GM12878 (cell line): ENCODE results near the gene PELI1. TPM values are rescaled to one million over a fixed set of nuclear protein-coding genes. Genes with fewer than 3 reads are reported as not detected.

ENCODE experiments used
- ATAC-seq: fragments of 200-7000 bp; cut with Tn5 transposase; 3 replicates; pipeline ENCODE4 v1.9.1; 2020; ENCODE audit warnings: mild to moderate bottlenecking, moderate library complexity
- BruUV-seq: library from RNA; stranded (reverse); fragments of 400-500 nt; replicated peaks from 2 replicates; lab custom pipeline; 2021; lab: Mats Ljungman, UMichigan
- CTCF ChIA-PET: fragments of 300-600 bp; sonication (Branson Sonifier 250); formaldehyde crosslinking; extraction: SDS; loops from one replicate; lab custom pipeline; 2021; ENCODE audit warnings: inconsistent platforms; lab: Yijun Ruan, JAX
- POLR2A ChIA-PET: fragments of 350-600 bp; formaldehyde crosslinking; extraction: SDS; loops from one replicate; lab custom pipeline; 2021; ENCODE audit warnings: inconsistent platforms; lab: Charles Lee
- RAD21 ChIA-PET: fragments of 300-600 bp; sonication (Branson Sonifier 250); formaldehyde crosslinking; loops from one replicate; lab custom pipeline; 2023; ENCODE audit warnings: antibody characterized with exemption; ENCODE audit not compliant: unreplicated experiment; lab: Charles Lee
- SMC1A ChIA-PET: fragments of 300-600 bp; sonication (Branson Sonifier 250); formaldehyde crosslinking; loops from one replicate; lab custom pipeline; 2023; ENCODE audit not compliant: unreplicated experiment, uncharacterized antibody; lab: Charles Lee
- DNase-seq: peaks from one replicate; pipeline ENCODE4 v3.0.0-alpha.2; 2011; ENCODE audit warnings: low read depth, low spot score
- FAIRE-seq: peaks from 3 replicates; lab custom pipeline; 2011; peaks lifted over from hg19 to GRCh38; lab: Jason Lieb, UNC
- H2AFZ ChIP-seq: 2 replicates; pipeline ENCODE4 v1.6.0; 2011; ENCODE audit warnings: low read depth, low read length, control low read depth; ENCODE audit not compliant: control insufficient read depth
- H3K27ac ChIP-seq: 2 replicates; pipeline ENCODE4 v1.5.1; 2011; ENCODE audit warnings: control low read depth; ENCODE audit not compliant: control insufficient read depth, insufficient read depth
- H3K27me3 ChIP-seq, 2 experiments: replicated peaks in 1 of 2; 2 replicates each; pipeline versions ENCODE4 v1.6.0 to v1.6.1; 2011; ENCODE audit warnings: low read length in 1 of 2; ENCODE audit not compliant: control insufficient read depth in 2 of 2, insufficient read depth in 2 of 2
- H3K36me3 ChIP-seq, 2 experiments: 2 replicates each; pipeline ENCODE4 v1.5.1; 2011; ENCODE audit warnings: low read length in 1 of 2; ENCODE audit not compliant: control insufficient read depth in 2 of 2, insufficient read depth in 2 of 2
- H3K4me1 ChIP-seq: 2 replicates; pipeline ENCODE4 v1.6.1; 2011; ENCODE audit warnings: mild to moderate bottlenecking, low read length, moderate library complexity, mixed read lengths; ENCODE audit not compliant: control insufficient read depth, insufficient read depth
- H3K4me2 ChIP-seq: 2 replicates; pipeline ENCODE4 v1.6.0; 2011; ENCODE audit warnings: control low read depth; ENCODE audit not compliant: control insufficient read depth, insufficient read depth
- H3K4me3 ChIP-seq: fragments of 200-600 bp; sonication (generic); 2 replicates; pipeline ENCODE4 v1.5.1; 2016
- H3K79me2 ChIP-seq: 2 replicates; pipeline ENCODE4 v1.6.0; 2011; ENCODE audit warnings: low read length; ENCODE audit not compliant: control insufficient read depth, insufficient read depth
- H3K9ac ChIP-seq: 2 replicates; pipeline ENCODE4 v1.8.0; 2011; ENCODE audit warnings: low read length, control low read depth, mixed read lengths; ENCODE audit not compliant: control insufficient read depth, insufficient read depth
- H3K9me3 ChIP-seq: replicated peaks from 3 replicates; pipeline ENCODE4 v1.5.1; 2011; ENCODE audit warnings: mild to moderate bottlenecking, low read length; ENCODE audit not compliant: control insufficient read depth, insufficient read depth
- H4K20me1 ChIP-seq: 2 replicates; pipeline ENCODE4 v1.6.0; 2011; ENCODE audit not compliant: control insufficient read depth, insufficient read depth
- BCLAF1 ChIP-seq: fragments of 450-650 bp; IDR thresholded peaks from 2 replicates; pipeline ENCODE4 v1.6.1; 2017; ENCODE audit warnings: antibody characterized with exemption, mild to moderate bottlenecking, moderate library complexity
- CEBPB ChIP-seq, 2 experiments: fragments of 150-350 bp in 1 of 2; IDR thresholded peaks; 2 replicates each; pipeline ENCODE4 v1.6.1; 2012 to 2014; ENCODE audit warnings: low read depth in 2 of 2, low read length in 2 of 2, borderline replicate concordance in 1 of 2, inconsistent platforms in 1 of 2
- IKZF2 ChIP-seq, 2 experiments: fragments of 450-650 bp; IDR thresholded peaks; 2 replicates each; pipeline ENCODE4 v1.6.1; 2017; ENCODE audit warnings: mild to moderate bottlenecking in 2 of 2, moderate library complexity in 2 of 2
- MAX ChIP-seq: IDR thresholded peaks from 2 replicates; pipeline ENCODE4 v1.6.1; 2012; ENCODE audit warnings: low read depth, low read length, improper control_type of control experiment
- PKNOX1 ChIP-seq: fragments of 450-650 bp; IDR thresholded peaks from 2 replicates; pipeline ENCODE4 v1.6.1; 2016; ENCODE audit warnings: mild to moderate bottlenecking
- RAD51 ChIP-seq: fragments of 450-650 bp; IDR thresholded peaks from 2 replicates; pipeline ENCODE4 v1.6.1; 2016; ENCODE audit warnings: moderate library complexity, mild to moderate bottlenecking, inconsistent platforms
- RUNX3 ChIP-seq: IDR thresholded peaks from 2 replicates; pipeline ENCODE4 v1.6.1; 2012; ENCODE audit warnings: low read length, inconsistent platforms
- TARDBP ChIP-seq: IDR thresholded peaks from 2 replicates; pipeline ENCODE4 v1.6.1; 2016; ENCODE audit warnings: borderline replicate concordance
- ZSCAN29 ChIP-seq: fragments of 450-650 bp; IDR thresholded peaks from 2 replicates; pipeline ENCODE4 v1.6.1; 2017; ENCODE audit warnings: mild to moderate bottlenecking, moderate library complexity
- WGBS: methylation state at CpG from one replicate; pipeline ENCODE4 v1.1.6; 2016; ENCODE audit warnings: low lambda C conversion rate; ENCODE audit not compliant: insufficient replicate concordance, insufficient coverage; ENCODE audit errors: missing lambda C conversion rate; 5-methylcytosine and 5-hydroxymethylcytosine counted together
- in situ Hi-C: fragments of 300-500 bp; cut with MboI; formaldehyde crosslinking; loops from 9 replicates; pipeline ENCODE4 v1.14.3; 2018; ENCODE audit warnings: mixed read lengths
- intact Hi-C: fragments of 100-400 bp; cut with micrococcal nuclease; formaldehyde crosslinking; loops from one replicate; pipeline ENCODE4 v1.14.2; 2022; ENCODE audit not compliant: unreplicated experiment
- polyA plus RNA-seq, 11 experiments: library from polyadenylated mRNA; depleted of rRNA in 4 of 11; unstranded in 6 of 11; stranded (reverse) in 5 of 11; fragments of >200 nt; fragmentation: Nextera tagmentation in 4 of 11; fragmentation: Illumina TruSeq in 1 of 11; extraction: Ambion mirVana in 4 of 11; extraction: Trizol in 1 of 11; gene quantifications; 1 replicate in 1 of 11; 2 replicates in 10 of 11; pipeline versions ENCODE4 v1.2.1 to v1.2.3, GENCODE V29; 2011 to 2016; ENCODE audit warnings: inconsistent platforms in 2 of 11, missing spikeins in 2 of 11, low read depth in 1 of 11
- total RNA-seq, 4 experiments: library from RNA; depleted of rRNA in 3 of 4; stranded (reverse); fragments of >200 nt in 3 of 4; fragmentation: Illumina TruSeq in 1 of 4; extraction: Trizol in 1 of 4; gene quantifications; 2 replicates each; pipeline versions ENCODE4 v1.2.1 to v1.2.3, GENCODE V29; 2013 to 2021

PELI1 gene
- total and polyA plus RNA-seq, 10 of the 15 experiments (the other 5 are each of a cell fraction or from before 2014, with no cell fraction given), result 12.1 to 92.0 (median 39.8) TPM

- Histone ChIP-seq H3K79me2 (no peaks in the 10 kb centered on the region), H3K9me3 (no peaks in the 10 kb centered on the region), H3K9ac (no peak overlapping the region), H3K36me3 (no peaks in the 10 kb centered on the region), H4K20me1 (no peaks in the 10 kb centered on the region), H3K27me3 (no peaks in the 10 kb centered on the region), H3K4me3 (no peak overlapping the region), H3K4me1 (no peaks in the 10 kb centered on the region), H3K27ac (no peak overlapping the region), H3K4me2 (no peak overlapping the region), H2AFZ (no peak overlapping the region)
- intact Hi-C loops, result no loop called here
- ChIA-PET CTCF (no interaction called here), POLR2A (interaction anchor here (0.9 kb wide), 1 partner anchor 9 kb away, joined by 3 read pairs; no protein-coding TSS in a partner anchor), SMC1A (interaction anchor here (0.6 to 8.1 kb wide), 7 partner anchors 8 to 593 kb away, joined by 3 to 46 read pairs (median 4); no protein-coding TSS in a partner anchor), RAD21 (interaction anchor here (2.3 kb wide), 1 partner anchor 63 kb away, joined by 5 read pairs; no protein-coding TSS in a partner anchor)
- no peak for FAIRE-seq
- in situ Hi-C loops, result no loop called here
- no peak for ATAC-seq
- TF ChIP-seq MAX, result no peak
- no peak for TF ChIP-seq TARDBP
- no peak for TF ChIP-seq ZSCAN29
- no peak for TF ChIP-seq PKNOX1
- TF ChIP-seq IKZF2 (IDR thresholded peaks at IDR 0.05), result no peak
- TF ChIP-seq BCLAF1, result no peak
- TF ChIP-seq RAD51, result no peak
- TF ChIP-seq CEBPB (IDR thresholded peaks at IDR 0.05; ENCODE audit: borderline replicate concordance in 1 of 2, low read depth in 2 of 2, low read length in 2 of 2), result no peak
- TF ChIP-seq RUNX3, result no peak
- BruUV-seq, result no TSS peak
- WGBS, result 32% methylated on average over 1 of the region's 1 CpG
- DNase-seq, result no peak
These were observed 7.3 kb upstream of the PELI1 start for GRCh38 chr2:64151476-64151875.
